NCI-H526 (cell line): ENCODE data around the gene TCAP.
"Not testable (repeated sequence)": the region's sequence is repeated elsewhere in the genome, so short reads cannot be mapped to it uniquely, and the experiment has no call there.

Experiments
- DNase-seq, 2 experiments: peaks; one replicate each; lab custom pipeline; 2025; lab: John Stamatoyannopoulos, UW

TCAP gene

DNA sequence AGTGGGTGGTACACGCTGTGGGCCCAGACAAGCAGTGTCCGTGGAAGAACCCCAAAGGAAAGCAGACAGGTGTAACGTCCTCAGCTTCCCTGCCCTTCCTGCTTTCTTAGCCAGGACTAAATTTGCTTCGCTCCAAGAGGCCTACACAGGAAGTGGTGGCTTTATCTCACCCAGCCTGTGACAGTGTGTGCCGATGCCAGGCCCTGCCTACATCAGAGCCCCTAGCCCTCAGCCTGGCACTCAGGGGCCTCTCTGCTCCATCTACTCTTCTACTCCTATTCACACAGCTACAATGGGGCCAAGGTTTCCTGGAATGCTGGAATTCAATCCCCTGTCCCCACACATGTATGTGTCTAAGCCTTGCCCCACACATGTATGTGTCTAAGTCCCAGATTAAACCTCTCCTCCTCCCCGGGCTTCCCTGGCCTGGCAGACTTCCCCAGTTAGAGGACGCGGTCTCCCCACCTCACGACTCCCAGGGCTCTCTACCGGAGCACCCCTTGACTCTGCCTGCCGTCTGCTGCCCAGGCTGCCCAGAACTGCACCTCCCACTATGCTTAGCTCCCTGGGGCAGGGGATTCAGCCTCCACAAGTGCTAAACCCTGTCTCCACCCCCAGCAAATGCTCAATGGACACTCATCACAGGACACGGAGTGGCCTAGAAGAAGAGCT is 14.5 kb downstream of the TCAP start:
- no peak for DNase-seq

DNA sequence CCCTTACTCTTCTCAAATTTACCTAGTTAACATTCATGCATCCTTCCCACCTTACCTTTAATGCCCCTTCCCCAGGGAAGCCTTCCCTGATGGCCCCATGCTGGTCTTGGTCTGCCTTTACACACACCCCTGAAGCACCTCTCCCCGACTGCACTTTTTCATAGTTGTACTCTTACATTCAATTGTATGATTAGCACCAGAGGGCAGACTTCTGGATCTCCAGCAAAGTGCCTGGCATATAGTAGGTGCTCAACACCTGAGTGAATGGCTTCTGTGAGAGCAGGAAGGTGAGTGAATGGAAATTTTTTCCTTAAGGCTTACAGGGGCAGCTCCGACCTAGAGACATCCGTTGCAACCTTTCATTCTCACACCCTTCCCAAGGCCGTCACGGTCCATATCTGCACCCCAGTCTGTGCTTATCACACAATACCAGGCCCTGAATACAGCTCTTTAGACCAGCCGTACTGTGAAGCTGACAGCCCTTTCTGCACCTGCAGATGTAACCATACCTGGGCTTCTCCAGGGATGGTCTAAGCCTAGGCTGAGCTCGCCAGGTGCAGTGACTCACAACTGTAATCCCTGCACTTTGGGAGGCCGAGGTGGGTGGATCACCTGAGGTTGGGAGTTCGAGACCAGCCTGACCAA is 18.3 kb downstream of the TCAP start:
- DNase-seq: no peak

GRCh38 chr17:39684369-39685192 is 19.4 kb downstream of the TCAP start:
- DNase-seq: no peak

- DNase-seq: no peak
Measured at GRCh38 chr17:39687101-39687545, 22.0 kb downstream of the TCAP start.

DNA sequence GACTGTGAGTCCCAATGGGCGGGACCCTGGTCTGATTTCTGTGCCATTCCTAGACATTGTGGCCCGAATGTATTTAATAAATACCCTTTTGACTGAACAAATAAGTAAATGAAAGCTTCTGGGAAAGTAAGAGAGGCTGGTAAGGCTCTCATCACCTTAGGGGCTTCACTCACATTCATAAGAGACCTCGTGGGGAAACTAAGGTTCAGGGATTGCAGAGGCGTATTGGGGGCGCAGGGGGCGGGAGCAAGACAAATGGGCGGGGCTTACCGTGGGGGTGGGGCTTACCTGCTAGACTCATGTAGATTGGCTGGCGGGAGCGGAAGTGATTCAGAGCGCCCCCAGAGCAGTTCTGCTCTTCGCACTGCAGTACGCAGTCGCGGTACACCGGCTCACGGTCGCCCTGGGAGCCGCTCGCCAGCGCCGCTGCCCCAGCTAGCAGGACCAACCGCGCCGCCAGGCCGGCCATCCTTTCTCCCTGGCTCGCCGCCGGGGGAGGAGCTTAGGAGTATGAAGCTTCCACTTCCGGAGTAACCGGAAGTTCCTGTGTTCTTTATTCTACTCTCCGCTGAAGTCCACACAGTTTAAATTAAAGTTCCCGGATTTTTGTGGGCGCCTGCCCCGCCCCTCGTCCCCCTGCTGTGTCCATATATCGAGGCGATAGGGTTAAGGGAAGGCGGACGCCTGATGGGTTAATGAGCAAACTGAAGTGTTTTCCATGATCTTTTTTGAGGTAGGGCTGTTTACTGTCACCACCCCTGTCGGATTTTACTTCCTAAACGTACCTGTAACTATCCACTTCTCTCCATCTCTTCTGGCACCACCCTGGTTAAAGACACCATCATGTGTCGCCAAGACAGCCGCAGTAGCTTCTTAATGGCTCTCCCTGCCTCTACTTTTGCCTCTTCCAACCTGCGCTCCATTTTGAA is 22.7 kb downstream of the TCAP start, which contains the start of gene PGAP3:
Gene PGAP3, minus strand, starts transcription at position 512 of the 929 bp plus-strand sequence. Its CDS starts 43 bp downstream, at position 469.
- DNase-seq: peak; percentile 88 to 93

DNA sequence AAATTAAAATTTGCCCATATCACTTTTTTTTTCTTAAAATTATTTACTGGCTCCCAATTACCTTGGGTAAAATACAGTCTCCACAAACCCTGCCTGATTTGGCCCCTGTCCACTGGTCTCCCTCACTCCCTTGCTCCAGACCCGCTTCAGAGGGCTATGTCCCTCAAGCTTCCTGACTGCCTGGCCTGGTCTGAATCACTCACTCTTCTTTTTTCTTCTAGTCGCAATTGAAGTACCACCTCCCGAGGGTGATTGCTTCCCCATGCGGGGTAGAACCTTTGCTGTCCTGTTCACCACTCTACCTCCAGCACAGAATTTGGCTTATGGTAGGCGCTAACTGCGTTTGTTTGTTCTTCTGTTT is 23.3 kb downstream of the TCAP start:
- no peak for DNase-seq

DNA sequence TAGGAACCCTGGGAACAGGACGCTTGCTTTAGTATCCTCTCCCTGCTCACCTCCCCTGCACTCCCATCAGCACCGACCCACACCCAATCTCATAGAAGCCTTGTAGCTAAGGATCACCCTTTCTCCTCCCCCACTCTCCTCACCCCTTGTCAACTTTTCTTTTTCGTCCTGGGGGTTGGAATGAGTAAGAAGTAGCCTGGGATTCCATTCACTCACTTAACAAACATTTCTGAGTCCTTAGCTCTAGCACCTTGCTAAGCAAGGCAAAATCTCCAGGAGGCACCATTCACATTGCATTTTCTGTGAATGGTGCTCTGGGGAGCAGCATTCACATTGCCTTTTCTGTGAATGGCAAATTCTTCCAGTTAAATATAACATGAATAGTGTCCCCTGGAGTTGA is 23.8 kb downstream of the TCAP start:
- DNase-seq: no peak

DNA sequence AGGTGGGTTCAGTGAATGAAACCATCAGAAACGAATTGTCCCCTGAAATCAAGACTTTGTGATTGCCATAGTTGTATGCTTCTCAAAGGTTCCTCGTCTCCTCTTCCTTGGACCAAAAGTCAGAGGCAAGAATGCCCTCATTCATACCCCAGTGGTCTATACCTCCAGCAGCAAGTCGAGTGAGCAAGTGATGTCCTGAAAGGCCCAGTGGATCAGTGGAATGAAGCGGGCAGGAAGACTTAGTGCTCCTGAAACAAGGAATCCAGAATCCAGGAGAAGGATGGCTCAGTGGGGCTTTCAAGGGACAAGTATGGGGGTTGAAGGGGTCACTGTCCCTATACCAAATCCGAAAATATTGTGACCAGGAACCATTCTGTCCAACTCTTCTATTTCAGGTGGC is 29.4 kb downstream of the TCAP start:
- DNase-seq: no peak

- DNase-seq: no peak
Measured at GRCh38 chr17:39695089-39695474, 29.9 kb downstream of the TCAP start.

DNA sequence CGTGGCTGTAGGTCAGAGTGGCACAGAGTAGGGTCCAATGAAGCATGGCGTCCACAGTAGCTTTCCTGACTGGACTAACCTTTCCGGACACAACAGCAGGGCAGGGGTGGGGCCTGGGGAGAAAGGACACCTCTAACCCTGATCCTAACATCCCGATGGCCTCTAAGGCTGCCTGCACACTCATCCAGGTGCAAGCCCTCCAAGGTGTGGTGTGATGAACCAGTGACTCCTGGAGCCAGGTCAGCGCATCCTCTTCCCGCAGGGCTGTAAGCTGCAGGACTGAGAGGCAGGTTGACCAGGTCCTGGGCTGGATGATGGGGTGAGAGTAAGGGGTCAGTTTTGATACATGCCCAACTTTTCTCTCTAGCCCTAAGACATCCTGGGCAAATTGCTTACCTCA is 31.6 kb downstream of the TCAP start:
- no peak for DNase-seq

- DNase-seq: no peak
Measured at GRCh38 chr17:39697961-39698360, 32.8 kb downstream of the TCAP start.

- DNase-seq: not testable (repeated sequence)
Measured at GRCh38 chr17:39699157-39699817, 34.1 kb downstream of the TCAP start.

DNA sequence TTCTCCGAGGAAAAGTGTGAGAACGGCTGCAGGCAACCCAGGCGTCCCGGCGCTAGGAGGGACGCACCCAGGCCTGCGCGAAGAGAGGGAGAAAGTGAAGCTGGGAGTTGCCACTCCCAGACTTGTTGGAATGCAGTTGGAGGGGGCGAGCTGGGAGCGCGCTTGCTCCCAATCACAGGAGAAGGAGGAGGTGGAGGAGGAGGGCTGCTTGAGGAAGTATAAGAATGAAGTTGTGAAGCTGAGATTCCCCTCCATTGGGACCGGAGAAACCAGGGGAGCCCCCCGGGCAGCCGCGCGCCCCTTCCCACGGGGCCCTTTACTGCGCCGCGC is 34.6 kb downstream of the TCAP start, which contains the start of gene ERBB2:
Gene ERBB2, plus strand, starts transcription at position 247 of the 330 bp plus-strand sequence. CDS start 175 bp downstream, outside the sequence.
- peak in 1 of 2 experiments; percentile 29 for DNase-seq

GRCh38 chr17:39700148-39700987 is 35.2 kb downstream of the TCAP start:
- no peak for DNase-seq

DNA sequence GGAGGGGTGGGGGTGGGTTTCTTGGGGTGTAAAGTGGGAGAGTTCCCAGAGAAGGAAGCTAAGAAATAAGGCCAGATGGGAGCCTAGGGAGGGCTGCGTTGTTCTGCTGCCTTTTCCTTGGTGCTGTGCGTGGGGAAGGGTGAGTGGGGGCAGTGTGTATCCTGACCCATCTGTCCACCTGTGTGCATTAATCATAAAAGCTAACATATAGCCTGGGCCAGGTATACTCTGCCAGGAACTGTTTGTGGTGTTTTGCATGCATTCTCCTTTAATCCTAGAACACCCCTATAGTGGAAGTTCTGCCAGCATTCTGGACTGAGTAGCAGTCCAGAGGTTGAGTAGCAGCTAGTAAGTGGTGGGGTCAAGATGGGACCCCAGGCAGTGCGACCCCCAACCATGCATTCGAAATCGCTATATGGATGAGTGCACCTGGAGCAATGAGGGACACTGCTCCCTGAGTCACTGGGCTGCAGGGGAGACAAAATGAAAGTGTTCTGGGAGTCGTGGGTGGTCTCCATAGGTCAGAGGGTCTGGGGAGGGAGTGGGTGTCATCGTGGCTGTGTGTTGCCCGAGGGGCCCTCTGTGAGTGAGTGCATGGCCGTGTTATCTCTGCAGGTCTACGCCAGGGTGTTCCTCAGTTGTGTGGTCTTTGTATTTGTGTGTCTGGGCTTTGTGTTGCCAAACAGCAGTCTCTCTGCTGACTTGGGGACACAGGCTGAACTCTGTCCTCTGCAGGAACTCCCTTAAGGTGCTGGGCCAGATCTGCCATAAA is 36.0 kb downstream of the TCAP start:
- no peak for DNase-seq

DNA sequence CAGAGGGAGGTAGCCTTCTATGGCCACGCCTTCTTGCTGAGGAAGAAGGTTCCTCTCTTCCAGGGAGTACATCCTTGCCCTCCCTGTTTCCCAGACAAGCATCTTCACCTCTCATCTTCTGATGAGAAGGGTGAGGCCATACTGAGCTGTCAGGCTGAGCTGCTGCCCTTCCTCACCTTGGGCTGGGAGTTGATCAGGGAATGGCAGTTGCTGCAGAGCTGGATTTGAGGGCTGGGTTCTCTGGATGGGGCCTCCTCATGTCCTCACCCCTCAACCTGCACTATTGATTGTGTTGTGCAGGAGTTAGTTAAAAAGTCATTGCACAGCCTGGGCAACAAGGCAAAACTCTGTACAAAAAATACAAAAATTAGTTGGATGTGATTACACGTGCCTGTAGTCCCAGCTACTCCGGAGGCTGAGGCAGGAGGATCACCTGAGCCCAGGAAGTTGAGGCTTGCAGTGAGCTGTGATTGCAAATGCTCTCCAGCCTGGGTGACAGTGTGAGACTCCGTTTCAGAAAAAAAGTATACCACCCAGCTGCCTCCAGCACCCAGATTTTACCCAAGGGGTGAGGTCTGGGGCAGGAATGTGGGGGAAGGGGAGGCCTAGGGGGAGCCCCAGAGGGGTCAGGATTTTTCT is 36.8 kb downstream of the TCAP start:
- DNase-seq: no peak

DNA sequence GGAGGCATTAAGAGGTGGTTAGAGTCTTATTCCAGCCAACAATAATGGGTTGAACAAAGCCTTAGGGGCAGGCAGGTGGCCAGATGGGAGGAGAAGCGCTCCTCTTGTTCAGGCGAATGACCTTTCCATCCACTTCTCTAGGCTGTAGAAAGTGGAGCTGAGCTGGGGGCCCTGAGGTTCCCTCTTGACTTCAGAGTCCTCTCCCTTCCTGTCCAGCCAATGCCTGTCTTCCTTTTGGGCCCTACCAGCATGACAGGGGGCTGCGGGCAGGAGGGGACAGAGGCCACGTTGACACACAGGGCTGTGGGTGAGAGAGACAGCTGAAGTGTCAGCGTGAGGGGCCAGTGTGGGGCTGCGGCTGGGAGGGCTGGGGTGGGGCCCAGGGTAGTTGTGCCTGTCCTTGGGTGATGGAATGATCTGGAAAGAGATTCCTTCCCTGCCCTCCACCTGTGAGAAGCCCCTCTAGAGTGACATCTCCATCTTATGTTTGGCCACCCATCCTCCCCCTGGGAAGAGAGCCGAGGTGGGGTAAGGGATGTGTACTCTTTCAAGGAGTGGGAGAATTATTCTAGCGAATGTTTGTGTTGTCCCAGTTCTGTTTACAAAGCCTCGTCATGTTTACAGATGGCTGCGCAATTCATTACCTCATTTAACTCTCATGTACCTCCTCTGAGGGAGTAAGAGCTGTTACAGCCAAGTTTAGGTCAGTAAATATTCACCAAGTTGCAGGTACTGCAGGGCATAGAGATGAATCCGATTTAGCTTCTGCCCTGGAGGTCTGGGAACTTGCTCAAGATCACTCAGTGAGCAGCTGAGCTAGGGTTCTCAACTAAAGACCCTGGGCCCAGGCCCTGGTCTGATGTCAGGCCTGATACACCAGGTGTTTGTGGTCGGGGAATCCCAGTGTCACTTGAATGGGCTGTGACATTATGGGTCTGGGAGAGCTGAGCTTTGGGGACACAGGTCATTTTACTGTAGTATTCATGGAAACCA is 38.0 kb downstream of the TCAP start:
- DNase-seq: no peak

DNA sequence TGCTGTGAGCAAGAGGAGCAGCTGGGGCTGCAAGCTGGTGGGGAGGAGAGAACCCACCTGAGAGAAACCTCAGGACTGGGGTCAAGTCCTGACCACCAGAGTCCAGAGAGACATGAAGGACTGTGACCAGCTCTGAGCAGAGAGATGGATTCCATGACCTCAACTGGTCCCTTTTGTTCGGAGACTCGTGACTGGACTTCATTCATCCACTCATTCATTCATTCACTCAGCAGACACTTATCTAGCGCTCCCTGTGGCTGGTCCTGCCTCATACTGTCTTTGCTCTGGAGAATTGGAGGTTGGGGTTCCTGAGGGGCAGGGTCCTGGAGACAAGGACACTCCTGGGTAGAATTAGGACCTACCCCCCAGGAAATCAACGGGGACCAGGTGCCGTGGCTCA is 38.8 kb downstream of the TCAP start:
- no peak for DNase-seq
